NCI-H345 (cell line): ENCODE measurements around the gene LMOD3.

Experiments
- DNase-seq: peaks from one replicate; lab custom pipeline; 2025; lab: John Stamatoyannopoulos, UW

Gene LMOD3

GRCh38 chr3:69121950-69122349 lies 445 bp downstream of the LMOD3 start:
- no peak for DNase-seq

GRCh38 chr3:69121513-69121912 lies 882 bp downstream of the LMOD3 start:
- no peak for DNase-seq

GRCh38 chr3:69120879-69121464 lies 1.4 kb downstream of the LMOD3 start:
- peak; percentile 68 for DNase-seq

- DNase-seq, result no peak
Observed at GRCh38 chr3:69119681-69120080, 2.7 kb downstream of the LMOD3 start.

- no peak for DNase-seq
Observed at GRCh38 chr3:69119138-69119537, 3.3 kb downstream of the LMOD3 start.

GRCh38 chr3:69118555-69118954 lies 3.8 kb downstream of the LMOD3 start:
- no peak for DNase-seq

- DNase-seq, result peak; percentile 29
Observed at GRCh38 chr3:69116897-69117296, 5.5 kb downstream of the LMOD3 start.

- no peak for DNase-seq
Observed at GRCh38 chr3:69116162-69116561, 6.2 kb downstream of the LMOD3 start.

GRCh38 chr3:69115731-69116130 lies 6.7 kb downstream of the LMOD3 start:
- DNase-seq, result no peak

- DNase-seq, result no peak
Observed at GRCh38 chr3:69113536-69113935, 8.9 kb downstream of the LMOD3 start.

GRCh38 chr3:69110941-69111546 lies 11.4 kb downstream of the LMOD3 start:
- DNase-seq, result no peak

- DNase-seq, result no peak
Observed at GRCh38 chr3:69108811-69109210, 13.6 kb downstream of the LMOD3 start.

- DNase-seq, result no peak
Observed at GRCh38 chr3:69107841-69108240, 14.6 kb downstream of the LMOD3 start.

GRCh38 chr3:69105320-69105719 lies 17.1 kb downstream of the LMOD3 start:
- no peak for DNase-seq

GRCh38 chr3:69104586-69104985 lies 17.8 kb downstream of the LMOD3 start:
- no peak for DNase-seq

GRCh38 chr3:69103123-69103522 lies 19.3 kb downstream of the LMOD3 start:
- no peak for DNase-seq

- no peak for DNase-seq
Observed at GRCh38 chr3:69102384-69102783, 20.0 kb downstream of the LMOD3 start.

GRCh38 chr3:69099576-69099975 lies 22.8 kb downstream of the LMOD3 start:
- DNase-seq, result no peak

- DNase-seq, result no peak
Observed at GRCh38 chr3:69097407-69098086, 24.8 kb downstream of the LMOD3 start.

GRCh38 chr3:69096299-69096698 lies 26.1 kb downstream of the LMOD3 start:
- no peak for DNase-seq

- no peak for DNase-seq
Observed at GRCh38 chr3:69095636-69096035, 26.8 kb downstream of the LMOD3 start.

GRCh38 chr3:69094467-69095205 lies 27.8 kb downstream of the LMOD3 start:
- DNase-seq, result no peak

- no peak for DNase-seq
Observed at GRCh38 chr3:69092030-69092516, 30.3 kb downstream of the LMOD3 start.
